Lower leg skin (tissue), 3 donors: ENCODE data around the gene ATP8B4.

ENCODE experiments used
- POLR2A ChIP-seq, 2 donors: fragments of 450-650 bp; IDR thresholded peaks; one replicate each; pipeline ENCODE4 v1.6.1; 2016 to 2017; ENCODE audit warnings: antibody characterized with exemption in 2 of 2, mild to moderate bottlenecking in 1 of 2, moderate library complexity in 1 of 2
- TF ChIP-seq, protein P1 (sequence below), 3 donors: fragments of 450-650 bp; IDR thresholded peaks; one replicate each; pipeline ENCODE4 v1.5.1; 2016; ENCODE audit warnings: antibody characterized with exemption in 3 of 3, mild to moderate bottlenecking in 3 of 3, moderate library complexity in 2 of 3

DNA sequence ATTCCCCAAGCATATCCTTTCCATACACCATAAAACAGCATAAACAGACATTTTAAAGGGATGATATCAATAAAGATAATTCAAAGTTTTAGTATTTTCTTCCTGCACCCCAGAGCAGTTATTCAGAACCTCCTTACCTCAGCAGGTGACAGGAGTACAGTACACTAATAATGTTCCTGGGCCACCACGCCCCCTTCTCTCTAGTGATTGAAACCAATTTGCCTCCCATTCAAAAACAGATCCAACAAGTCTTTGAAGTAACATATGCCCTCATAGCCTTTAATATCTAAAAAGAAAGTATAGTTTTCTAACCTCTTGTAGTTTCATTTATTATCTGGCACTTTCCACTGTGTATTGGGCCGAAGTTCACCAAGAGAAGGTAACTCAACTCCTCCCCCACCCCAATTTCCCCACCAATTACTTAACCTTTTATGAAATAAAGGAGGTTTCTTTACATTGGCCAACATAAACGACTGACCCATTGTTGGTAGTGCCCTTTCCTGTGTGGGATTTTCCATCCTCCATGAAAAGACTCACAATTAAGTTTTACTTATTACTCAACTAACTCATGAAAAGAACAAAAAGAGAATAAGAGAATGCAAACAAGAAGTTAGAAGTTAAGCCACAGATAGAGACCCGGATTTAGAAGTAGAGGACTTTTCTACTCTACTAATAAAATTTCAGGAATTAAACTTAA lies 5.0 kb upstream of the ATP8B4 start:
- TF ChIP-seq, protein P1, sequence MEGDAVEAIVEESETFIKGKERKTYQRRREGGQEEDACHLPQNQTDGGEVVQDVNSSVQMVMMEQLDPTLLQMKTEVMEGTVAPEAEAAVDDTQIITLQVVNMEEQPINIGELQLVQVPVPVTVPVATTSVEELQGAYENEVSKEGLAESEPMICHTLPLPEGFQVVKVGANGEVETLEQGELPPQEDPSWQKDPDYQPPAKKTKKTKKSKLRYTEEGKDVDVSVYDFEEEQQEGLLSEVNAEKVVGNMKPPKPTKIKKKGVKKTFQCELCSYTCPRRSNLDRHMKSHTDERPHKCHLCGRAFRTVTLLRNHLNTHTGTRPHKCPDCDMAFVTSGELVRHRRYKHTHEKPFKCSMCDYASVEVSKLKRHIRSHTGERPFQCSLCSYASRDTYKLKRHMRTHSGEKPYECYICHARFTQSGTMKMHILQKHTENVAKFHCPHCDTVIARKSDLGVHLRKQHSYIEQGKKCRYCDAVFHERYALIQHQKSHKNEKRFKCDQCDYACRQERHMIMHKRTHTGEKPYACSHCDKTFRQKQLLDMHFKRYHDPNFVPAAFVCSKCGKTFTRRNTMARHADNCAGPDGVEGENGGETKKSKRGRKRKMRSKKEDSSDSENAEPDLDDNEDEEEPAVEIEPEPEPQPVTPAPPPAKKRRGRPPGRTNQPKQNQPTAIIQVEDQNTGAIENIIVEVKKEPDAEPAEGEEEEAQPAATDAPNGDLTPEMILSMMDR (IDR thresholded peaks at IDR 0.05) = no peak
- TF ChIP-seq POLR2A (IDR thresholded peaks at IDR 0.05) = no peak
